22Rv1 (cell line): ENCODE measurements around the gene ISG15.
A peak's percentile ranks its signal among the peaks of the same experiment; 100 is the strongest.

Source experiments
- H3K27ac ChIP-seq: fragments of 450-650 bp; 2 replicates; pipeline ENCODE4 v1.5.1; 2017
- CTCF ChIP-seq: fragments of 450-650 bp; IDR thresholded peaks from 2 replicates; pipeline ENCODE4 v1.5.1; 2017; ENCODE audit warnings: mild to moderate bottlenecking
- ZFX ChIP-seq: fragments of 450-650 bp; IDR thresholded peaks from 2 replicates; pipeline ENCODE4 v1.6.1; 2017; ENCODE audit warnings: antibody characterized with exemption, borderline replicate concordance

Gene ISG15

GRCh38 chr1:1034439-1034781 lies 21.1 kb downstream of the ISG15 start:
- TF ChIP-seq CTCF = no peak
- TF ChIP-seq ZFX = no peak
- no peak overlapping the region for H3K27ac ChIP-seq

DNA sequence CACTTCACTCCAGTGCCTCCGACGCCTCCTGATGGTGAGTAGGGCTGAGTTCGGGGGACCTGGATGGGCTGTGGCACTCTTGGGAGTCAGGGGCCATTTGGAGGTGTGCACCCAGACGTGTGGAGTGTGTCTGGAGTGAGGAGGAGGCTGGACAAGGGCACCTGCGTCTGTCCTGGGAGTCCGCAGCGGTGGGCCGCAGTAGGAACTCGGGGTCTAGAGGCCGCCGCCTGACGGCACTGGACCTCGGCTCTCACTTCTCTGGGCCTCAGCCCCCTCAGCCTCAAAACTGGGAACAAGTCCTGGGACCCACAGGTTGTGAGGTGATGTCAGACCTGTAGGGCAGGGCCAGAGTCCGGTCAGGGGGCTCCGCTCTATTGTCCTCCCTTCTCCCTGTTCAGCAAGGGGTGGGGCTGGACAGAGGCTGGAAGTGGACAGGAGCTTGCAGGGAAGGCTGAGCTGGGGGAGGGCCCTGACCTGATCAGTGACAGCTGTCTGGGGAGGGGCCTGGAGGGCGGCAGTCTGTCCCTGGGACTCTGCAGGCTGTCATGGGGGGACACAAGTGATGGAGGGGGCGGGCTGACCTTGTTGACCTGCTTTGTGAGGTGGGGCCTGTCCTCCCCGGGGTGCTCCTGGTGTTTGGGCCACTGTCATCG lies 22.1 kb downstream of the ISG15 start:
- no peak for TF ChIP-seq CTCF
- TF ChIP-seq ZFX = no peak
- no peak overlapping the region for H3K27ac ChIP-seq

DNA sequence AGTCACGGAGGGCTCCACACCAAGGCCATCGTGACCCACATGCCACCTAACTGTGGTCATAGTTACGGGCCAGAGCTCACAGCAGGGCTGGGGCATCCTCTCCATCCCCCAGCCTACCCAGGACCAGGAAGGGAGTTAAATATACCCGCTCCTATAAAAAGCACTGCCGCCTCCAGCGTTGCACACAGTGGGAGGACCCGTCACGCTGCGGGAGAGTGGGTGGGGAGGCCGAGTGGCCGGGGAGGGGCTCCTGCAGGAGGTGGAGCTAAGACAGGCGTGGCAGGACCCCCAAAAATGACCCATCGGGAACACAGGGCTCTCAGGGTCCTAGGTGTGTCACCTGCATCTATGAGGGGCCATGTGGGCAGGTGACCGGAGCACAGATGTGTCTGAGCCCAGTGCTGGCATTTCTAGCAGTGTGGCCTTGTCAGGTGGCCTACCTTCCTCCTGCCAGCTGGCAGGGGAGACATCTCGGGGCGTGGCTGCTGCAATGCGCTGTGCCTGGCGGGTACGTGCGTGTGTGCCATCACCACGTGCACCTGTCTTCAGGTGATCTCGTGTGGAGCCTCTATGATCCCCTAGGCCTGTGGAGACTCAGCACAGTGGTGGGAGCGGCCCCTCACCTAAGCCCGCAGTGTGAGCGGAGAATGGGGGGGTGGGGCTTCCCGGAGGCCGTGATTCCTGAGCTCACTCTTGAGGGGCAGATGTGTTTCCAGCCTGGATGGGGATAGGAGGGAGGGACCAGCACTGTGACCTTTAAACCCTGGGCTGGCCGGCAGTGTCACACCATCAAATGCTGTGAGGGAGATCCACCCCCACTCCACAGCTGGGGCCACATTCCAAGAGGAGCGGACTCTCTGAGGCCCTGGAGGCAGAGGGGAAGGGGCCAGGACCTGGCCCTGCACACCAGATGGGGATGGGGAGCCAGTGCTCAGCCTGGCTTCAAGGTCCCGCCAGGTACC lies 24.4 kb downstream of the ISG15 start:
- no peak overlapping the region for H3K27ac ChIP-seq
- TF ChIP-seq ZFX (no peak), CTCF (no peak)

DNA sequence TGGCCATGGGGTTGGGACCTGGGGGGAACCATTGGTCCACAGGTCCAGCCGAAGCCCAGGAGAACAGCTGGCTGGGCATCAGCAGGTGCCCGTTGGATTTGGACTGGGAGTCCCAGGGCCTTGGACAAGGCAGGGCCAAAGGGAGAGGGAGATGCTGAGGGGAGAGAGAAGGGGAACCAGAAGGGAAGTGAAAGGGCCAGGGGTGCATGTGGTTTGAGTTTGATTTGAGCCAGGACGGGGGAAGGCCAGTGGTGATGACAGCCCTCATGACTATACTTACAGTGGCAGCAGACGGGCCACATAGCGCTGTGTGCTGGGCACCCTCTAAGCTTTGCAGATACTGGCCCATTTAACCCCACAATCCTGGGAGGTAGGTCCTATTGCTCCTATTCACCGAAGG lies 25.4 kb downstream of the ISG15 start:
- TF ChIP-seq ZFX (no peak), CTCF (no peak)
- no peak overlapping the region for H3K27ac ChIP-seq

DNA sequence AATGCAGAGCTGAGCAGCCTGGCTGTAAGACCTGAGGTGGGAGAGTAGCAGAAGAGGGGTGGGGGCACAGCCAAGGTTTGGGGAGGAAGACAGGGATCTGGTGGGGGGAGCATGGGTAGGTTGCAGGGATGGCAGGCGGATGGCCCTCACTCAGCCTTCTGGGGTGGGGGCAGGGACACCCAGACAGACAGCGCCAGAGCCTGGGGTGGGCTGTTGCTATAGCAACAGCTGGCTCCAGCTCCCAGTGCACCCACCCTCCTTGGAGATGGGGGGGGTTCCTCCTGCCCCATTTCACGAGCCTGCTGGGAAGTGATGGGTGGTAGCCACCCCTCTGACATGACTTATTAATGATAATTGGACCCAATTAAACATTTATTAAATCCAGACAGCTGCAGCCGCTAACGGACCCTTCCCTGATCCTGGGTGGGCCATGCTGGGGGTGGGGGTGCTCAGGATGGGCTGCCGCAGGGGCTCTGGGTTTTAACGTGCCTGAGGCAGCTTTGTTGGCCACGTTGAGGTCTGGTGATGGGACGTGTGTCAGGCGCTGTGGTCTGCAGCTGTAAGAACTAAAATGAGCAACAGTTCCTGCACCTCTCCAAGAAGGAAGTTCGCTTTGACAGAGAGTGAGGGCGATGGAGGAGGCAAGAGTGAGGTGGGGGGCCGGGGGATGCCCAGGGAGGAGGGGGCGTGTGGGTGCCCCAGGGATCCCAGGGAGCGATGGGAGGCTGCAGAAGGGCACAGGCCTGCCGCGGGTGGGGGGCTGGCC lies 26.0 kb downstream of the ISG15 start:
- H3K27ac ChIP-seq = no peak overlapping the region
- no peak for TF ChIP-seq ZFX
- TF ChIP-seq CTCF = no peak

DNA sequence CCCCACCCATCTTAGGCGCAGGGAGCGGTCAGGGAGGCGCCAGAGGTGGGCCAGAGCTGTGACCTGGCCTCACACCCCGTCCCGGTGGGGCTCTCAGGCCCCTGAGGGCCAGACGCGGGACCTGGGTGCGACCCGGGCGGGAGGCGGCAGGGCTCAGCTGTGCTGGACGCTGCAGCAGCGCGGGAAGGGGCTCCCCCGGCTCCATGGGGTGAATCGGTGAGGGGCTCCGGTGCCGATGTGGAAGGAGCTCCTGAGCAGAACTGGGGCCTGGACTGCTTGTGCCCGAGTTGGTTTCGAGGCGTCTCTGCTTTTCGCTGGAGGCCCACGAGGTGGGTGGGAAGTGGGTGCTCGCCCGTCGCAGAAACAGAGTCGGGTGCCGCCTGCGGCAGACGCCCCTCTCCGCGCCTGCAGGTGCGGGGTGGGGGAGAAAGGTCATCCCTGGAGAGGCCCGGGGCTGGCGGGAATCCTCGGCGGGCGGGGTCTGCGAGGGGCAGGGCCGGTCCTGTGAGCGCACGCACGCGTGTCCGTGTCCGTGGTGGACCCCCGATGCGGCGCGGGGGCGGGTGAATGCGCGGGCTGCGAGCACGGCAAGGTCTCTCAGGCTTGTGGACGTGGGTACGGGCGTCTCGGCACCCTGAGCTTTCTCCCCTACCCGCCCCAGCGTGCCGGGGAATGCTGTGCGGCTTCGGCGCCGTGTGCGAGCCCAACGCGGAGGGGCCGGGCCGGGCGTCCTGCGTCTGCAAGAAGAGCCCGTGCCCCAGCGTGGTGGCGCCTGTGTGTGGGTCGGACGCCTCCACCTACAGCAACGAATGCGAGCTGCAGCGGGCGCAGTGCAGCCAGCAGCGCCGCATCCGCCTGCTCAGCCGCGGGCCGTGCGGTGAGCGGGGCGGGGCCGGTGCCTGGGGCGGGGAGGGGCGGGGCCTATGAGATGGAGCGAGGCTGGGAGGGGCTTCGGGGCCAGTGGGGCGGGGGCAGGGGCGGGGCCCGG lies 27.0 kb downstream of the ISG15 start:
- H3K27ac ChIP-seq = peak overlapping the region; percentile 73
- TF ChIP-seq ZFX (no peak), CTCF (peak; percentile 38; the same call in 1 of the 2 replicates)
